Erythroblast (primary cell): Measurements from ENCODE around the gene EMC1.

Source experiments
- GATA1 ChIP-seq: IDR thresholded peaks from 2 replicates; pipeline ENCODE4 v1.6.1; 2011; ENCODE audit warnings: low read depth, mild to moderate bottlenecking, control low read depth, low read length, moderate library complexity
- POLR2A ChIP-seq: IDR thresholded peaks from 2 replicates; pipeline ENCODE4 v1.6.1; 2011; ENCODE audit warnings: mild to moderate bottlenecking, low read length

DNA sequence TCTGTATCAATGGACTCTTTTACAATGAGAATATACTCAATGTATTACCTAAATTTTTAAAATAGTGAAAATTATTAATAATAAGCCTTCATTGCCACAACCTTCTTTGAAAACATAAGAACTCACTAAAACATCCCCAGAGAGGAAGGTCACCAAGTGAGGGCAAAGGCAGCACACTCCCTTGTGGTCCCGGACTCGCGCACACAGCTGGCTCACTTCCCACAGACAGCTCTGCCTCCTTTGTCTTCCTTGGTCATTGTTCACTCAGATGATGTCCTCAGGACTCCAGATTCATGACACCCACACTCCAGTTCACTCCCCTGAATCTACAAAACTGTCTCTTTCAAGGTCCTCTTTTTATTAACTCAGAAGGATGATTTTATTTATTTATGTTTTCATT lies 22.1 kb downstream of the EMC1 start:
- TF ChIP-seq POLR2A (no peak), GATA1 (no peak)
